ENCODE results near the gene FASTKD3. TPM values are rescaled to one million over a fixed set of nuclear protein-coding genes. Genes with fewer than 3 reads are reported as not detected.
A peak's percentile ranks its signal among the peaks of the same experiment; 100 is the strongest.

Gene FASTKD3
- total and polyA plus RNA-seq, 12 donors = 8.5 to 32.0 (median 19.9) TPM

DNA sequence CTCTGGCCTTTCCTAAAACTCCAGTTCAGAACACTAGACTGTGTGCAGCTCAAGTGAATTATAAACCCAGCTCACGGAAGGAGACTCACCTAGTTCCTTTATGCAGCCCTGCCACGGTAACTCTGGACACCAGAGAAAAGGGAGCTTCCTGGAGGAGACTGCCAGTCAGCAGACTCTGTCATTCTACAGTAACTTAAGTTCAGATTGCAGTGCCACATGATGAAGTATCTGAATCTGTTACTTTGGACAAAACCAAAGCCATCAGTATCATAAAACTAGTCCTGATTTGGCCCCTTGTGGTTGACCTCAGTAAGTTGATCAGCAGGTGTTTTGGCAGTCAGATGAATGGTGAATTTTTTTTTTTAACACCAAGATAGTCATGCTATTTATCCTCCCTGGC lies 2.8 kb upstream of the FASTKD3 start:
- Histone ChIP-seq H3K4me3 (no peak overlapping the region), H3K4me1 (replicated peaks in 1 of 2) (peaks cover 11 to 34% of the 10 kb centered on the region in 2 donors), H3K9me3 (replicated peaks in 1 of 3) (no peaks in the 10 kb centered on the region), H3K27ac (no peak overlapping the region), H3K27me3 (no peaks in the 10 kb centered on the region), H3K36me3 (replicated peaks in 1 of 2) (peaks cover 0 to 14% of the 10 kb centered on the region in 2 donors)
- DNase-seq = no peak
- intact Hi-C loops (cut with DNase I) = no loop called here
- TF ChIP-seq, protein P1, sequence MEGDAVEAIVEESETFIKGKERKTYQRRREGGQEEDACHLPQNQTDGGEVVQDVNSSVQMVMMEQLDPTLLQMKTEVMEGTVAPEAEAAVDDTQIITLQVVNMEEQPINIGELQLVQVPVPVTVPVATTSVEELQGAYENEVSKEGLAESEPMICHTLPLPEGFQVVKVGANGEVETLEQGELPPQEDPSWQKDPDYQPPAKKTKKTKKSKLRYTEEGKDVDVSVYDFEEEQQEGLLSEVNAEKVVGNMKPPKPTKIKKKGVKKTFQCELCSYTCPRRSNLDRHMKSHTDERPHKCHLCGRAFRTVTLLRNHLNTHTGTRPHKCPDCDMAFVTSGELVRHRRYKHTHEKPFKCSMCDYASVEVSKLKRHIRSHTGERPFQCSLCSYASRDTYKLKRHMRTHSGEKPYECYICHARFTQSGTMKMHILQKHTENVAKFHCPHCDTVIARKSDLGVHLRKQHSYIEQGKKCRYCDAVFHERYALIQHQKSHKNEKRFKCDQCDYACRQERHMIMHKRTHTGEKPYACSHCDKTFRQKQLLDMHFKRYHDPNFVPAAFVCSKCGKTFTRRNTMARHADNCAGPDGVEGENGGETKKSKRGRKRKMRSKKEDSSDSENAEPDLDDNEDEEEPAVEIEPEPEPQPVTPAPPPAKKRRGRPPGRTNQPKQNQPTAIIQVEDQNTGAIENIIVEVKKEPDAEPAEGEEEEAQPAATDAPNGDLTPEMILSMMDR (IDR thresholded peaks at IDR 0.05) = no peak
- 82 to 100% (median 92%) methylated on average over 2 of the region's 2 CpGs for WGBS, 4 donors

DNA sequence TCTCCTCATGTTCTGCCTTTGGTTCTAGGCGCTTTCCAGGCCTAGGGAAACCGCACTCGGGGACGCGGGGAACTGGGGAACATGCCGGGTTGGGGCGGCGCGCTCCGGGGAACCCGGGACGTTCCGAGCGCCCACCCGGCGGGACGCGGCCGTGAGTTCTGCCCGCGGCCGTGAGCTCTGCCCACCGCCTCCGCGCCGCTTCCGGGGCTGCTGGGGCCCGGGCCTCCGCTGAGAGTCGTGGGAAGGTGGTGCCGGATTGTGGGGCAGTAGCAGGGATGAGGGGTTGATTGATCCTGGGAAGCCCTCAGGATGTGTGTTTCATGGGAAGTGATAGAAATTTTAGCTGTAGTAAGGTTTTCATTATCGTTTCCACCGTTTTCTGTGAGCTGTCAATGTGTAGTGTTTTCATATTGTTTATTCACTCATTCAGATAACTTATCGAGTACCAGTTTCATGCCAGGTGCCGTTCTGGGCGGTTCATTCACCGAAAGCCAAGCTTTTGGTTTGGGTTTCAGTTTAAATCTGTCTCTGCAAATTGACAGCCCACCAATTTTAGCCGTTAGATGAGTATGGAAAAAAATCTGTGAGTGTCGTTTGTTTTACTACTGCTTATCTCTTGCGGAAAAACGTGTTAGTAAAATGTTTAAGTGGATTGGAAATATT lies 774 bp upstream of the FASTKD3 start:
- no peaks in the 10 kb centered on the region for H3K27me3 ChIP-seq
- intact Hi-C loops (cut with DNase I) = no loop called here
- no peaks in the 10 kb centered on the region for H3K9me3 ChIP-seq (replicated peaks in 1 of 3)
- no peak for TF ChIP-seq POLR2A (IDR thresholded peaks at IDR 0.05)
- TF ChIP-seq, protein P1 (IDR thresholded peaks at IDR 0.05) = no peak
- peak overlapping the region in 4 of 5 donors; percentile 83 to 90 (median 84) for H3K27ac ChIP-seq
- WGBS, 4 donors = 1% methylated on average over 30 to 41 of the region's 41 CpGs
- peaks cover 16 to 51% of the 10 kb centered on the region in 2 donors for H3K4me1 ChIP-seq (replicated peaks in 1 of 2)
- H3K4me3 ChIP-seq = peak overlapping the region; percentile 76 to 94 (median 84)
- H3K36me3 ChIP-seq (replicated peaks in 1 of 2) = peaks cover 0 to under 1% of the 10 kb centered on the region in 2 donors
- DNase-seq = no peak

DNA sequence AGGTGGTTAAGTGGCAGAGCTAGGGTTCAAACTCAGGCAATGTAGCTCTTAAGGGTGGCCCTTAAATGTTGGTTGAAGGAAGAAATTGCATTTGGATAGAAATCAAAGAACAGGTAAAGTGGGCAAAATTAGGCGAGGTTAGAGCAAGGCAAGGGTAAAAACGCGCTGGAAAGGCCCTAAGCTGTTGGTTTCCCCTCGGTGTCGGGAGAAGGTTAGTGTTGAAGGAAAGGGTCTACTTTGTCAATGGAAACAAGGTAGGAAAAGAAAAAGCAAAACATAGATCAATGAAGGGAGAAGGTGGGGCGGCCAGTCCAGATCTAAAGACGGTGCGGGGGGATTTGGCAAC lies 431 bp downstream of the FASTKD3 start:
- Histone ChIP-seq H3K4me1 (replicated peaks in 1 of 2) (peaks cover 16 to 51% of the 10 kb centered on the region in 2 donors), H3K27ac (peak overlapping the region in 4 of 5 donors; percentile 83 to 90 (median 84)), H3K4me3 (peak overlapping the region; percentile 76 to 94 (median 84)), H3K27me3 (no peaks in the 10 kb centered on the region), H3K9me3 (replicated peaks in 1 of 3) (no peaks in the 10 kb centered on the region), H3K36me3 (replicated peaks in 1 of 2) (peaks cover 0 to 4% of the 10 kb centered on the region in 2 donors)
- intact Hi-C loops (cut with DNase I) = no loop called here
- 0 to 1% (median 1%) methylated on average over 8 of the region's 8 CpGs for WGBS, 4 donors
- DNase-seq = peak in 1 of 7 donors; percentile 58
- TF ChIP-seq POLR2A (IDR thresholded peaks at IDR 0.05) = no peak
- TF ChIP-seq, protein P1 (IDR thresholded peaks at IDR 0.05) = no peak

DNA sequence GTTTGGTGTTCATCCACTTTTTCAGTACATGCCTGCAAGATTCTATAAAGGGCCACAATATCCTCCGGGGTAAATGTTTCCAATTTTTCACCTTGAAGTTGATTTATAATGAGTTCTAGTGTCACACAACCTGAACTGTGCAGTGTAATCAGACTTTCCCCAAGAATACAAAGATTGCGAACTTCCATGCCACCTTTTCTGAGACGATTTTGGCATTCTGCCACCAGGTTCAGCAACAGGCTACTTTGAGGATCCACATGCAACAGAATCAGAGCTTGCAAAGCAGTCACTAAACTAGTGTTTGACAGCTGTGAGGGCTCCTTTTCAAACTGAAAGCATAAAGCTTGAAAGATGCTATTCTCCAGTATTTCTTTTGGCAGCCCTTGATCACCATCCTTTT lies 1.6 kb downstream of the FASTKD3 start:
- no peak for DNase-seq
- no peak overlapping the region for H3K4me3 ChIP-seq
- peaks cover 16 to 51% of the 10 kb centered on the region in 2 donors for H3K4me1 ChIP-seq (replicated peaks in 1 of 2)
- H3K27ac ChIP-seq = peak overlapping the region in 1 of 5 donors; percentile 53
- 50 to 62% (median 57%) methylated on average over 3 of the region's 3 CpGs for WGBS, 4 donors
- peaks cover 0 to 14% of the 10 kb centered on the region in 2 donors for H3K36me3 ChIP-seq (replicated peaks in 1 of 2)
- no peaks in the 10 kb centered on the region for H3K27me3 ChIP-seq
- TF ChIP-seq, protein P1 (IDR thresholded peaks at IDR 0.05) = no peak
- no peak for TF ChIP-seq POLR2A (IDR thresholded peaks at IDR 0.05)
- intact Hi-C loops (cut with DNase I) = no loop called here
- no peaks in the 10 kb centered on the region for H3K9me3 ChIP-seq (replicated peaks in 1 of 3)

Measured in adrenal gland (tissue), 12 donors.